Ovary (tissue), 10 donors: ENCODE measurements around the gene SDF4. TPM values are rescaled to one million over a fixed set of nuclear protein-coding genes. Genes with fewer than 3 reads are reported as not detected.
A peak's percentile ranks its signal among the peaks of the same experiment; 100 is the strongest.

ENCODE experiments used
- DNase-seq, 5 donors: peaks; one replicate each; pipeline ENCODE4 v3.0.0-alpha.2; 2019 to 2020
- H3K27ac ChIP-seq, 2 donors: fragments of 200-600 bp; one replicate each; pipeline versions ENCODE4 v1.5.1 to v1.8.0; 2019 to 2022
- H3K27me3 ChIP-seq: fragments of 200-600 bp; one replicate; pipeline ENCODE4 v1.8.0; 2022
- H3K36me3 ChIP-seq: fragments of 200-600 bp; sonication (generic); one replicate; pipeline ENCODE4 v1.5.1; 2019
- H3K4me1 ChIP-seq: one replicate; pipeline ENCODE4 v1.8.1; 2013; ENCODE audit warnings: mild to moderate bottlenecking, moderate library complexity; ENCODE audit not compliant: insufficient read depth
- H3K4me3 ChIP-seq: fragments of 200-600 bp; sonication (generic); one replicate; pipeline ENCODE4 v1.5.1; 2017
- H3K9me3 ChIP-seq, 2 donors: fragments of 200-600 bp in 1 of 2; sonication (generic) in 1 of 2; one replicate each; pipeline versions ENCODE4 v1.5.1 to v1.8.1; 2013 to 2019; ENCODE audit warnings: mild to moderate bottlenecking in 1 of 2, moderate library complexity in 1 of 2
- CTCF ChIP-seq, 3 donors: fragments of 450-650 bp in 2 of 3; fragments of 200-600 bp in 1 of 3; IDR thresholded peaks; one replicate each; pipeline versions ENCODE4 v1.5.1 to v1.8.0; 2016 to 2022; ENCODE audit warnings: antibody characterized with exemption in 3 of 3, mild to moderate bottlenecking in 1 of 3
- EP300 ChIP-seq: sonication (generic); formaldehyde crosslinking; IDR thresholded peaks from one replicate; pipeline ENCODE4 v1.6.1; 2017; ENCODE audit warnings: antibody characterized with exemption
- POLR2A ChIP-seq: fragments of 450-650 bp; IDR thresholded peaks from one replicate; pipeline ENCODE4 v1.6.1; 2017; ENCODE audit warnings: antibody characterized with exemption, mild to moderate bottlenecking, moderate library complexity
- WGBS, 3 donors: extraction: QIAGEN DNeasy Blood & Tissue Kit in 1 of 3; methylation state at CpG; one replicate each; pipeline versions ENCODE4 v1.1.5 to v1.1.7; 2013 to 2017; 5-methylcytosine and 5-hydroxymethylcytosine counted together
- intact Hi-C, 4 donors: fragments of 100-400 bp; cut with DNase I; formaldehyde crosslinking; loops; one replicate each; pipeline versions ENCODE4 v1.11.0 to v1.15.1; 2022 to 2023
- long read RNA-seq, 3 donors: library from polyadenylated mRNA in 2 of 3; unstranded in 2 of 3; transcript quantifications; one replicate each; pipeline ENCODE4 v2.0.0 and lab custom pipeline, GENCODE V29; 2021 to 2026
- polyA plus RNA-seq, 2 donors: library from polyadenylated mRNA; stranded (reverse); fragments of 200-250 nt in 1 of 2; fragments of 350-450 nt in 1 of 2; fragmentation: Illumina TruSeq in 1 of 2; extraction: RNeasy Lipid Tissue Mini Kit (QIAGEN cat#74804) in 1 of 2; gene quantifications; one replicate each; pipeline ENCODE4 v1.2.3, GENCODE V29; 2013 to 2014
- total RNA-seq, 7 donors: library from RNA; depleted of rRNA in 2 of 7; stranded (reverse); fragments of >200 nt in 2 of 7; fragmentation: NEBNext Ultra II Directional in 3 of 7; extraction: Animal tissue kit (Norgen Biotek cat#: 25700) in 3 of 7; gene quantifications; one replicate each; pipeline versions ENCODE4 v1.1.0 to v1.2.4, GENCODE V29; 2016 to 2023
- donor health status: DM: no; HTN: no; CAD: no; lungs with moderate emphysema.
- donor health status: DM: no; HTN: no; CAD: no.
- donor health status: Bipolar disorder and iron deficiency.
- donor health status: DM: yes; HTN: yes; CAD: no.
- donor health status: DM: no; HTN: no; CAD: no.
- donor health status: DM: yes; HTN: yes; CAD: no.

SDF4 gene
- total RNA-seq, result 100 to 1,000 TPM in 4 of 7 donors, 10 to 100 TPM in 3; 57.1 to 145 (median 116) TPM
- 100 to 1,000 TPM in 1 of 2 donors, 10 to 100 TPM in 1; 32.5 to 128 TPM for polyA plus RNA-seq
- long read RNA-seq, donor 1, transcript SDF4-202 (7 exons, 1,956 nt), result major isoform, 20 of 28 reads
- long read RNA-seq, donor 1, partial matches to known transcripts, result 7 of 28 reads
- long read RNA-seq, donor 1, other reads (novel, unspliced or antisense), result 0 of 28 reads
- long read RNA-seq, donor 2, transcript SDF4-202 (7 exons, 1,956 nt), result major isoform, 30 of 38 reads
- long read RNA-seq, donor 2, partial matches to known transcripts, result 5 of 38 reads
- long read RNA-seq, donor 2, other reads (novel, unspliced or antisense), result 0 of 38 reads
- long read RNA-seq, donor 3, transcript SDF4-202 (7 exons, 1,956 nt), result major isoform, 223 of 361 reads
- long read RNA-seq, donor 3, transcript SDF4-207 (3 exons, 3,516 nt), result minor isoform, 13 of 361 reads
- long read RNA-seq, donor 3, transcript SDF4-201 (7 exons, 2,079 nt), result minor isoform, 8 of 361 reads
- long read RNA-seq, donor 3, partial matches to known transcripts, result 89 of 361 reads
- long read RNA-seq, donor 3, other reads (novel, unspliced or antisense), result 24 of 361 reads

GRCh38 chr1:1231400-1232207, at the start of gene SDF4:
Gene SDF4, minus strand, starts transcription at chr1:1232001. Its CDS starts 3,229 bp downstream, at chr1:1228772.
- intact Hi-C loops, result loop anchor here in 1 of 4 donors (10.0 kb wide), 1 partner anchor 207 kb away; the partner anchor contains the start of gene AGRN
- WGBS, 3 donors, result 0 to 1% (median 1%) methylated on average over 42 to 99 of the region's 99 CpGs
- DNase-seq, result peak; percentile 94 to 98 (median 96)
- TF ChIP-seq POLR2A (peak; percentile 31), CTCF (IDR thresholded peaks at IDR 0.05) (no peak)
- no peaks in the 10 kb centered on the region for H3K36me3 ChIP-seq
- H3K27ac ChIP-seq, result peak within 1 kb of the TSS; percentile 75 to 84
- no peaks in the 10 kb centered on the region for H3K9me3 ChIP-seq
- peak within 1 kb of the TSS; percentile 98 for H3K4me3 ChIP-seq
- no peaks in the 10 kb centered on the region for H3K27me3 ChIP-seq
- peaks cover 19% of the 10 kb centered on the region for H3K4me1 ChIP-seq

- no peak for DNase-seq
- H3K9me3 ChIP-seq, result no peaks in the 10 kb centered on the region
- intact Hi-C loops, result no loop called here
- no peak overlapping the region for H3K4me3 ChIP-seq
- no peak for TF ChIP-seq POLR2A
- TF ChIP-seq EP300, result no peak
- no peak for TF ChIP-seq CTCF (IDR thresholded peaks at IDR 0.05)
- no peaks in the 10 kb centered on the region for H3K4me1 ChIP-seq
- 80 to 89% (median 82%) methylated on average over 18 to 21 of the region's 21 CpGs for WGBS, 3 donors
- H3K27ac ChIP-seq, result no peak overlapping the region
- H3K27me3 ChIP-seq, result no peaks in the 10 kb centered on the region
- H3K36me3 ChIP-seq, result no peaks in the 10 kb centered on the region
Measured at GRCh38 chr1:1280782-1281481, 49.1 kb upstream of the SDF4 start.

- intact Hi-C loops, result no loop called here
- no peak for DNase-seq
- Histone ChIP-seq H3K27ac (no peak overlapping the region), H3K36me3 (no peaks in the 10 kb centered on the region), H3K4me1 (peaks cover 7% of the 10 kb centered on the region), H3K9me3 (no peaks in the 10 kb centered on the region), H3K4me3 (no peak overlapping the region), H3K27me3 (no peaks in the 10 kb centered on the region)
- WGBS, 3 donors, result 91 to 93% (median 92%) methylated on average over 16 to 17 of the region's 17 CpGs
- TF ChIP-seq EP300, result no peak
- TF ChIP-seq CTCF (IDR thresholded peaks at IDR 0.05), result no peak
- no peak for TF ChIP-seq POLR2A
Measured at GRCh38 chr1:1279028-1279427, 47.2 kb upstream of the SDF4 start.

GRCh38 chr1:1278620-1279019, 46.8 kb upstream of the SDF4 start:
- H3K4me3 ChIP-seq, result no peak overlapping the region
- H3K4me1 ChIP-seq, result peaks cover 7% of the 10 kb centered on the region
- WGBS, 3 donors, result 94 to 95% (median 94%) methylated on average over 13 of the region's 13 CpGs
- no peaks in the 10 kb centered on the region for H3K27me3 ChIP-seq
- no peaks in the 10 kb centered on the region for H3K9me3 ChIP-seq
- TF ChIP-seq EP300 (no peak), POLR2A (no peak), CTCF (IDR thresholded peaks at IDR 0.05) (no peak)
- H3K27ac ChIP-seq, result no peak overlapping the region
- no peaks in the 10 kb centered on the region for H3K36me3 ChIP-seq
- DNase-seq, result no peak
- intact Hi-C loops, result no loop called here
